Measurements from ENCODE around the gene PANK2. TPM values are rescaled to one million over a fixed set of nuclear protein-coding genes. Genes with fewer than 3 reads are reported as not detected.

PANK2 gene
- total RNA-seq, 1 donor from 2014 or later, result 41.9 TPM

DNA sequence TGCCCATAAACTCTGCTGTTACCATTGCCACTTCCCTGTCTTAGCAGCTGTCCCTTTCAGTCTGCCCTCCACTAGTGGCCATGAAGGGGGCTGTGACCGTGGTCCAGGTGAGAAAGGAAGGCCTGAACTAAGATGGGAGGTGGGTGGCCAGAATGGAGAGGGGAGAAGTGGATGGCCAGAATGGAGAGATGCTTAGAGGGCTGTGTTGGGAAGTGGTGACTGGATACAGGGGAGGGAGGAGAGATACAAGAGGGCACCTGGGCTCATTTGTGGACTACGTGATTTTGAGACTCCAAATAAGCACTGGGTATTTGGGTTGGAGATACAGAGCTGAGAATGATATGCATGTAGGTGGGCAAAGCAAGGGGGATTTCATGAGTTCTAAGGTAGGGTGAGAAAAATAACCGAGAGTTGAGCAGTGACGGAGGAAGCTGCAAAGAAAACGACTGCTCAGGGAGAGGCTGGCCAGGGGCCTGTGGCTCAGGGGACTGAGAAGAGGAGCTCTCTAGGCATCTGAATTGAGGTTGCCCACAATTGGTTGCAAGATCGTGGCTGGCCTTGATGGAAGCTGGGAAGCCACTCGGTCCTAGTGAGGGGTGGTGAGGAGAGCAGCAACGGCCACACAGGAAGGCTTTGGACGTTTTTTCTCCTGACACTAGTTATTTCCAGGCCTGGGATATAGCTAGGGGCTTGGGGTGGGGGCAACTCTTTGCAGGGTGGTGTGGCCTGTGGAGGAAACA, 36.9 kb downstream of the PANK2 start:
- H3K27ac Mint-ChIP-seq (ENCODE audit: unreplicated experiment), result no peak overlapping the region
- H3K4me1 Mint-ChIP-seq (ENCODE audit: unreplicated experiment), result peaks cover 24% of the 10 kb centered on the region
- DNase-seq (ENCODE audit: extremely low spot score, unreplicated experiment), result no peak
- H3K4me3 Mint-ChIP-seq (ENCODE audit: unreplicated experiment), result no peak overlapping the region
- H3K36me3 Mint-ChIP-seq (ENCODE audit: unreplicated experiment), result peaks cover 31% of the 10 kb centered on the region
- no peaks in the 10 kb centered on the region for H3K27me3 Mint-ChIP-seq (ENCODE audit: unreplicated experiment)
- TF ChIP-seq, protein P1, sequence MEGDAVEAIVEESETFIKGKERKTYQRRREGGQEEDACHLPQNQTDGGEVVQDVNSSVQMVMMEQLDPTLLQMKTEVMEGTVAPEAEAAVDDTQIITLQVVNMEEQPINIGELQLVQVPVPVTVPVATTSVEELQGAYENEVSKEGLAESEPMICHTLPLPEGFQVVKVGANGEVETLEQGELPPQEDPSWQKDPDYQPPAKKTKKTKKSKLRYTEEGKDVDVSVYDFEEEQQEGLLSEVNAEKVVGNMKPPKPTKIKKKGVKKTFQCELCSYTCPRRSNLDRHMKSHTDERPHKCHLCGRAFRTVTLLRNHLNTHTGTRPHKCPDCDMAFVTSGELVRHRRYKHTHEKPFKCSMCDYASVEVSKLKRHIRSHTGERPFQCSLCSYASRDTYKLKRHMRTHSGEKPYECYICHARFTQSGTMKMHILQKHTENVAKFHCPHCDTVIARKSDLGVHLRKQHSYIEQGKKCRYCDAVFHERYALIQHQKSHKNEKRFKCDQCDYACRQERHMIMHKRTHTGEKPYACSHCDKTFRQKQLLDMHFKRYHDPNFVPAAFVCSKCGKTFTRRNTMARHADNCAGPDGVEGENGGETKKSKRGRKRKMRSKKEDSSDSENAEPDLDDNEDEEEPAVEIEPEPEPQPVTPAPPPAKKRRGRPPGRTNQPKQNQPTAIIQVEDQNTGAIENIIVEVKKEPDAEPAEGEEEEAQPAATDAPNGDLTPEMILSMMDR (IDR thresholded peaks at IDR 0.05), result no peak
- H3K9me3 Mint-ChIP-seq (ENCODE audit: unreplicated experiment), result no peaks in the 10 kb centered on the region

DNA sequence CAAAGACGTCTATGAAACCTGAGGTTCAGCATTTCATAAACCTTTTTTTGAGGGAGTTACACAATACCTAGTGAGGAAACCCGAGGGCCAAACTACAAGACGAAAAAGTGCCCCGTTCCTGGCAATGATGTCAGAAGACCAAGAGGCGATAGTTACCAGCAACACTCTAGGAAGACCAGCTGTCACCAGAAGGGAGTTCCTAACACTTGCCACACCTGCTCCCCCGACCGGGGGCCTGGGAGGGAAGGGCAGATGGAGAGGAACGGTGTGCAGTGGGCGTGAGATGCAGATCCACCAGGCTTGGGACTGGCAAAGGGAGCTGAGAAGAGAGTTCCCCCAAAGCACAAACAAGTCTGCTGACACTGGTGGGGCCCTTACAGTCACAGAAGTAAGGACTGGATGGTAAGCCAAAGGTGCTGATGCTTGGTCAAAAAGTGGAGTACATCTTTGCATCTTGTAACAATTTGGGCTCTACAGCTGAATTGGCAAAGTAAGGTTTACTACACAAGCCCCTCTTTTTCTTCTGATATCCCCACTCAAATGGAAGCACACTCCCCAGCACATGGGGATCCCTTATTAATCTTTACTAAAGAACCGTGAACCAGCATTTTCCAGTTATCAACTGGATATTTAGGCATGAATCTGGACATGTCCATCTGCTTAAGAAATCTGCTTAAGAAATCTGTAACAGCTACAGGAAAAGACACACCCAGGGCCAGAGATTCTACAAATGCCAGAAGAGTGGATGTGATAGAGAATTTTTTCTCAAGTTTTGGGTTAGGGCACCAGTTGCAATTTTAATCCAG, 38.5 kb downstream of the PANK2 start:
- Mint-ChIP-seq H3K4me1 (ENCODE audit: unreplicated experiment) (peaks cover 30% of the 10 kb centered on the region), H3K27ac (ENCODE audit: unreplicated experiment) (no peak overlapping the region), H3K27me3 (ENCODE audit: unreplicated experiment) (no peaks in the 10 kb centered on the region), H3K4me3 (ENCODE audit: unreplicated experiment) (no peak overlapping the region), H3K36me3 (ENCODE audit: unreplicated experiment) (peaks cover 23% of the 10 kb centered on the region), H3K9me3 (ENCODE audit: unreplicated experiment) (no peaks in the 10 kb centered on the region)
- no peak for DNase-seq (ENCODE audit: extremely low spot score, unreplicated experiment)
- TF ChIP-seq, protein P1 (IDR thresholded peaks at IDR 0.05), result no peak

DNA sequence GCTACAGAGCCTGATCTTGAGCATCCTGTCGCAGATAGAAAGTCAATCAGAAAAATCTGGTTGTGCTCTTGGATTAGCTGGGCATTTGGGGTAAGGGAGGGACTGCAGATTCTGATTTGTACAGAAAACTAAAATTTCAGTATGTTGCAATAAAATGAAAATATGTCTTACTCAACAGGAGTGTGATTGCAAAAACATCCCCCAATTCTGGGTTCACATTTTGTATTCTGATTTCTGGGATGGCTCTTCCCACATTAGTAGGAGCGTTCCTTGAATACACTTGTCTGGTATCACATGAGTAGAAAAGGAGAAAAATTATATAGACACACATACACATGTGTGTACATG, 40.5 kb downstream of the PANK2 start:
- H3K27ac Mint-ChIP-seq (ENCODE audit: unreplicated experiment), result peak overlapping the region; percentile 35
- H3K27me3 Mint-ChIP-seq (ENCODE audit: unreplicated experiment), result no peaks in the 10 kb centered on the region
- H3K4me3 Mint-ChIP-seq (ENCODE audit: unreplicated experiment), result no peak overlapping the region
- DNase-seq (ENCODE audit: extremely low spot score, unreplicated experiment), result no peak
- H3K9me3 Mint-ChIP-seq (ENCODE audit: unreplicated experiment), result no peaks in the 10 kb centered on the region
- TF ChIP-seq, protein P1 (IDR thresholded peaks at IDR 0.05), result no peak
- H3K36me3 Mint-ChIP-seq (ENCODE audit: unreplicated experiment), result peaks cover 21% of the 10 kb centered on the region
- peaks cover 24% of the 10 kb centered on the region for H3K4me1 Mint-ChIP-seq (ENCODE audit: unreplicated experiment)

DNA sequence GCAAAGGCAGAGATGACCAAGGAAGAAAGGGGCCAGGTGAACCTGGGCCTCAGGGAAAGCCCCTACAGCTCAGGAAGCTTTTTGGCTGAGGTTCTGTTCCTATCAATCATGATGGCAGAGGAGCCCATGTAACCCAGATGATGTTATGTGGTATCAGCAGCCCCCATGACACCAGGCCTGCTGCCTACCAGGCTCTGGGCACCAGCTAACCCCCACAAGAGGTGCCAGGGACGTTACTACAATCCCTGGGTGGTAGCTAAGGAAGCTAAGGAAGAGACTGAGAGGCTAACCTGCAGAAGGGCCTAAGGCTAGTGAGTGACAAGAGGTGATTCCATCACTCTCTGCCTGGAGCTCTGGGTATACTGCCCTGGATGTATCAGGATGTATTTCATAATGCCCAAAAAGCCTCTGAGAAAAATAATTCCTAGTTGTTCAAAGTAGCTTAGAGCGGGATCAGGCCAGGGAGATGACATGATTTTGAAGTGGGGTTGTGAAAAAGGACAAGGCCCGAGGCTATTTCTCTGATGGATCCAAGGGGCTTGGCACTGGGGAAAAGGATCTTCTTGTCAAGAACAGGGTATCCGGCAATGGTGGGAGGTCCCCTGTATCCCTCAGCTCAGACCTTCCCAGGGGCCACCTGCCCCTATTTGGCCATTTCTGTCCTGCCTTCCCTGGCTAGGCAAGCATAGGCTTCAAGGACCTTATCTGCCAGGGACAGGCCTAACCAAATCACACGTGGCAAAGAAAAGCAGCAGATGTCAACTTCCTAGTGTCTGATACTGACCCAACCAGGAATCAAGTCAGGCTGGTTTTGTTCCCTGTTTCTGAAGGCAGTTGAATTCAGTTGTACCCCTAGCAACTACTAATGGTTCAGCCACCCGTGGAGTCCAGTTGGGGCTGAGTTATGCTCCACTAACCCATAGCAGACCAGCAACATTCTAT, 41.3 kb downstream of the PANK2 start:
- H3K36me3 Mint-ChIP-seq (ENCODE audit: unreplicated experiment), result peaks cover 17% of the 10 kb centered on the region
- H3K4me1 Mint-ChIP-seq (ENCODE audit: unreplicated experiment), result peaks cover 26% of the 10 kb centered on the region
- no peak overlapping the region for H3K4me3 Mint-ChIP-seq (ENCODE audit: unreplicated experiment)
- no peaks in the 10 kb centered on the region for H3K9me3 Mint-ChIP-seq (ENCODE audit: unreplicated experiment)
- peak overlapping the region; percentile 35 for H3K27ac Mint-ChIP-seq (ENCODE audit: unreplicated experiment)
- TF ChIP-seq, protein P1 (IDR thresholded peaks at IDR 0.05), result no peak
- no peaks in the 10 kb centered on the region for H3K27me3 Mint-ChIP-seq (ENCODE audit: unreplicated experiment)
- no peak for DNase-seq (ENCODE audit: extremely low spot score, unreplicated experiment)
